Measurements from ENCODE around the gene OSBPL5.

OSBPL5 gene

DNA sequence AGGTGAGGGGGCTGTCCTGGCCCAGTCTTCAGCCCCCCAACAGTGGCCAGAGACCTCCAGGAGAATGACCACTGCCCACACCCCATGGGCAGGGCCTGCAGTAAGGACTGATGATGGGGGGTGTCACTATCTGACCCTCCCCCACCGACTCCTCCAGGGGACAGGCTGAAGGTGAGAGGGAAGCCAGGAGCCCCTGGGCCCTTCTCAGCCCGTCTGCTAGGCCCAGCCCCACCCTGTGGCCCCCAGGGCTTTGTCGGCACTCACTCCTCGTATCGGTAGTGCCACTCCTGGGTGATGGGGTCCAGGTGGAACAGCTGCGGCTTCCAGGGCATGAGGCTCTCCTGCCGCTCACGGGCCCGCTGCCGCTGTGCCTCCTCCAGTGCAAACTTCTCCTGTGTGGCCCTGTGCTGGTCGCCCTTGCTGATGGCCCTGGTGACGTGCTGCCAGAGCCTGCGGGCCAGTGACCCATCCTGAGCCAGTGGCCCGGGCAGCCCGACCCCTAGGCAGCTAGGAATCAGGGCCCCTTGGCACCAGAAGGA is 72.4 kb downstream of the OSBPL5 start:
- H4K20me1 ChIP-seq (ENCODE audit: control insufficient read depth, insufficient read depth, low read depth, low read length): no peaks in the 10 kb centered on the region
- no peaks in the 10 kb centered on the region for H3K36me3 ChIP-seq (ENCODE audit: control insufficient read depth, low read length)
- no peaks in the 10 kb centered on the region for H3K9me3 ChIP-seq (ENCODE audit: control insufficient read depth, insufficient read depth, low read length)

DNA sequence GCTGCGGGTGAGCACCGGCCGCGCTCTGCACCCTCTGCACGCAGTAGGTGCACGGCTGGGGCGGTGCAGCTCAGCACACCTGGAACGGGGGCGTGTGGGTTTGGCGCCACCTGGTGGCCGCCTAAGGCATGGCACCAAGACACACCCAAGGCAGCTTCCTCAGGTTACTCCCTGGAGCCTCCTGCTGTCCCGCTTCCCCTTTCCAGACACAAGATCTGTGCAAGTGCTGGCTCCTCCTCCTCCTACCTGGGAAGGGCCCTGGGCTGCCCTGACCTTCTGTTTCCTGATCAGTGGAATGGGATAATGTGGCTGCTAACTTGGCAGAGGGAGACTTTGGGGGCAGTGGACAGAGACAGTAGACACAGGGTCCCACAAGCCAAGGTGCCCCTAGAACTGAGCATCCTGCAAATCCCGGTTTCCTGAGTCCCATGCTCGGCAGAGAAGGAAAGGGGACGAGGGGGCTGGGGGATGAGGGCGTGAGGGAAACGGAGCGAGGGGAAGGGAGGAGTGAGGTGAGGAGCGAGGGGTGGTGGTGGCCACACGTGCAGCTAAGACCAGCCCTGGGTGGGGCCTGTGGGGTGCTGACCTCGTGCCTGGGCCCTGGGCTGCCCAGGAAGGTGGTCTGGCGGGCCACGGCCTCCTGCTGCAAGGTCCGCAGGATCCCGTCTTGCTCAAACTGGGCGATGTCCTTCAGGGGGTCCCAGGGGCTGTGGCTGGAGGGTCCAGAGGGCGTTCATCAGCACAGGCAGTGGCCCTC is 73.1 kb downstream of the OSBPL5 start:
- H3K27ac ChIP-seq (ENCODE audit: low read depth, low read length): no peak overlapping the region
- H4K20me1 ChIP-seq (ENCODE audit: control insufficient read depth, insufficient read depth, low read depth, low read length): no peaks in the 10 kb centered on the region
- H3K79me2 ChIP-seq (ENCODE audit: control insufficient read depth, low read length): no peaks in the 10 kb centered on the region
- H3F3A ChIP-seq (ENCODE audit: control insufficient read depth, insufficient read depth): no peaks in the 10 kb centered on the region
- no peaks in the 10 kb centered on the region for H3K9me3 ChIP-seq (ENCODE audit: control insufficient read depth, insufficient read depth, low read length)
- H3K27me3 ChIP-seq (ENCODE audit: control insufficient read depth, low read length): no peaks in the 10 kb centered on the region
- H3K36me3 ChIP-seq (ENCODE audit: control insufficient read depth, low read length): no peaks in the 10 kb centered on the region
- no peak overlapping the region for H3K4me3 ChIP-seq (ENCODE audit: low read length)
- no peak for TF ChIP-seq EZH2phosphoT487 (IDR thresholded peaks at IDR 0.05; ENCODE audit: borderline replicate concordance, low read length)
- peak; percentile 99 for TF ChIP-seq CTCF (IDR thresholded peaks at IDR 0.05; ENCODE audit: low read depth, low read length, poor library complexity, severe bottlenecking)
- H3K4me2 ChIP-seq (ENCODE audit: low read length): no peak overlapping the region
- no peaks in the 10 kb centered on the region for H3K9me2 ChIP-seq (replicated peaks; ENCODE audit: control insufficient read depth, low read length)
- peaks cover 6% of the 10 kb centered on the region; the same call in 1 of the 2 replicates for H3K4me1 ChIP-seq (ENCODE audit: control insufficient read depth, low read length)

More for the DNA sequence above, 72.4 kb downstream of the OSBPL5 start:
- no peaks in the 10 kb centered on the region for H3K27me3 ChIP-seq (ENCODE audit: control insufficient read depth, low read length)
- no peaks in the 10 kb centered on the region for H3F3A ChIP-seq (ENCODE audit: control insufficient read depth, insufficient read depth)
- H3K27ac ChIP-seq (ENCODE audit: low read depth, low read length): no peak overlapping the region
- H3K4me2 ChIP-seq (ENCODE audit: low read length): no peak overlapping the region
- no peak overlapping the region for H3K4me3 ChIP-seq (ENCODE audit: low read length)
- H3K4me1 ChIP-seq (ENCODE audit: control insufficient read depth, low read length): peaks cover 6% of the 10 kb centered on the region; the same call in 1 of the 2 replicates
- H3K9me2 ChIP-seq (replicated peaks; ENCODE audit: control insufficient read depth, low read length): no peaks in the 10 kb centered on the region
- H3K79me2 ChIP-seq (ENCODE audit: control insufficient read depth, low read length): no peaks in the 10 kb centered on the region
- TF ChIP-seq EZH2phosphoT487 (IDR thresholded peaks at IDR 0.05; ENCODE audit: borderline replicate concordance, low read length): no peak
- no peak for TF ChIP-seq CTCF (IDR thresholded peaks at IDR 0.05; ENCODE audit: low read depth, low read length, poor library complexity, severe bottlenecking)

- TF ChIP-seq CTCF (IDR thresholded peaks at IDR 0.05; ENCODE audit: low read depth, low read length, poor library complexity, severe bottlenecking): no peak
- TF ChIP-seq EZH2phosphoT487 (IDR thresholded peaks at IDR 0.05; ENCODE audit: borderline replicate concordance, low read length): no peak
- no peaks in the 10 kb centered on the region for H3K9me2 ChIP-seq (replicated peaks; ENCODE audit: control insufficient read depth, low read length)
- H3F3A ChIP-seq (ENCODE audit: control insufficient read depth, insufficient read depth): no peaks in the 10 kb centered on the region
- no peaks in the 10 kb centered on the region for H3K36me3 ChIP-seq (ENCODE audit: control insufficient read depth, low read length)
- no peaks in the 10 kb centered on the region for H3K27me3 ChIP-seq (ENCODE audit: control insufficient read depth, low read length)
- no peaks in the 10 kb centered on the region for H4K20me1 ChIP-seq (ENCODE audit: control insufficient read depth, insufficient read depth, low read depth, low read length)
- H3K27ac ChIP-seq (ENCODE audit: low read depth, low read length): no peak overlapping the region
- H3K4me2 ChIP-seq (ENCODE audit: low read length): no peak overlapping the region
- H3K9me3 ChIP-seq (ENCODE audit: control insufficient read depth, insufficient read depth, low read length): no peaks in the 10 kb centered on the region
- no peaks in the 10 kb centered on the region for H3K79me2 ChIP-seq (ENCODE audit: control insufficient read depth, low read length)
- peaks cover 6% of the 10 kb centered on the region; the same call in 1 of the 2 replicates for H3K4me1 ChIP-seq (ENCODE audit: control insufficient read depth, low read length)
- no peak overlapping the region for H3K4me3 ChIP-seq (ENCODE audit: low read length)
Observed at GRCh38 chr11:3091081-3091845, 73.8 kb downstream of the OSBPL5 start.
